Hematopoietic multipotent progenitor cell treated with erythropoietin and hydrocortisone succinate and interleukin-3 and kit ligand, for 4 days (in vitro differentiated cells): ENCODE results near the gene SPOCK1.
A peak's percentile ranks its signal among the peaks of the same experiment; 100 is the strongest.
"Not testable (repeated sequence)": the region's sequence is repeated elsewhere in the genome, so short reads cannot be mapped to it uniquely, and the experiment has no call there.

Experiments
- DNase-seq: peaks from one replicate; pipeline ENCODE4 v3.0.0-alpha.2; 2015

SPOCK1 gene

GRCh38 chr5:137498736-137499505, at the start of gene SPOCK1:
SPOCK1 (minus strand) TSS chr5:137499326.
- DNase-seq = peak; percentile 89

GRCh38 chr5:137545956-137546355, 46.8 kb upstream of the SPOCK1 start:
- DNase-seq = no peak

GRCh38 chr5:137535449-137535848, 36.3 kb upstream of the SPOCK1 start:
- DNase-seq = not testable (repeated sequence)

- DNase-seq = no peak
Measured at GRCh38 chr5:137533963-137534362, 34.8 kb upstream of the SPOCK1 start.

GRCh38 chr5:137531266-137531665, 32.1 kb upstream of the SPOCK1 start:
- DNase-seq = no peak

GRCh38 chr5:137521246-137521645, 22.1 kb upstream of the SPOCK1 start:
- DNase-seq = no peak

- no peak for DNase-seq
Measured at GRCh38 chr5:137516961-137517360, 17.8 kb upstream of the SPOCK1 start.

GRCh38 chr5:137516251-137516797, 17.2 kb upstream of the SPOCK1 start:
- DNase-seq = no peak

GRCh38 chr5:137515238-137515637, 16.1 kb upstream of the SPOCK1 start:
- no peak for DNase-seq

- DNase-seq = no peak
Measured at GRCh38 chr5:137510671-137511070, 11.5 kb upstream of the SPOCK1 start.

- DNase-seq = no peak
Measured at GRCh38 chr5:137507150-137507549, 8.0 kb upstream of the SPOCK1 start.

- DNase-seq = no peak
Measured at GRCh38 chr5:137506296-137506695, 7.2 kb upstream of the SPOCK1 start.

GRCh38 chr5:137504916-137505315, 5.8 kb upstream of the SPOCK1 start:
- DNase-seq = no peak

GRCh38 chr5:137503456-137503855, 4.3 kb upstream of the SPOCK1 start:
- DNase-seq = no peak

- DNase-seq = no peak
Measured at GRCh38 chr5:137502632-137503031, 3.5 kb upstream of the SPOCK1 start.

GRCh38 chr5:137501846-137502406, 2.8 kb upstream of the SPOCK1 start:
- no peak for DNase-seq

GRCh38 chr5:137501226-137501625, 2.1 kb upstream of the SPOCK1 start:
- DNase-seq = no peak

- no peak for DNase-seq
Measured at GRCh38 chr5:137500615-137501225, 1.6 kb upstream of the SPOCK1 start.

GRCh38 chr5:137499506-137499847, 351 bp upstream of the SPOCK1 start:
- DNase-seq = not testable (repeated sequence)

GRCh38 chr5:137498301-137498735, 808 bp downstream of the SPOCK1 start:
- peak; percentile 5 for DNase-seq

GRCh38 chr5:137497396-137498290, 1.5 kb downstream of the SPOCK1 start:
- DNase-seq = no peak

GRCh38 chr5:137496919-137497318, 2.2 kb downstream of the SPOCK1 start:
- DNase-seq = no peak

- DNase-seq = no peak
Measured at GRCh38 chr5:137492331-137492730, 6.8 kb downstream of the SPOCK1 start.
